Mesothelial cell of epicardium (in vitro differentiated cells): Measurements from ENCODE around the gene CCL3. TPM values are rescaled to one million over a fixed set of nuclear protein-coding genes. Genes with fewer than 3 reads are reported as not detected.

Experiments used
- DNase-seq, 2 experiments: peaks; one replicate each; pipeline ENCODE4 v3.0.0; 2021; ENCODE audit warnings: low spot score in 2 of 2; ENCODE audit not compliant: unreplicated experiment in 2 of 2
- H3K27ac Mint-ChIP-seq: 2 replicates; pipeline ENCODE4 v1.8.0; 2021; ENCODE audit warnings: mixed read lengths
- H3K27me3 Mint-ChIP-seq: 2 replicates; pipeline ENCODE4 v1.8.0; 2021; ENCODE audit warnings: low read depth, mixed read lengths
- H3K36me3 Mint-ChIP-seq: 2 replicates; pipeline ENCODE4 v1.8.0; 2021; ENCODE audit warnings: mixed read lengths
- H3K4me1 Mint-ChIP-seq: 2 replicates; pipeline ENCODE4 v1.8.0; 2021; ENCODE audit warnings: mixed read lengths
- H3K4me3 Mint-ChIP-seq: 2 replicates; pipeline ENCODE4 v1.8.0; 2021; ENCODE audit warnings: mild to moderate bottlenecking, moderate library complexity, mixed read lengths
- H3K9me3 Mint-ChIP-seq: 2 replicates; pipeline ENCODE4 v1.8.0; 2021; ENCODE audit warnings: mixed read lengths
- total RNA-seq: library from RNA; stranded (reverse); gene quantifications from 3 replicates; pipeline ENCODE4 v1.2.1, GENCODE V29; 2021
- TF ChIP-seq, protein P1 (sequence below): fragments of 200-600 bp; sonication (generic); IDR thresholded peaks from one replicate; pipeline ENCODE4 v1.5.0; 2021; ENCODE audit warnings: antibody characterized with exemption; ENCODE audit not compliant: unreplicated experiment

CCL3 gene
- total RNA-seq, 1 donor from 2014 or later, result not detected

DNA sequence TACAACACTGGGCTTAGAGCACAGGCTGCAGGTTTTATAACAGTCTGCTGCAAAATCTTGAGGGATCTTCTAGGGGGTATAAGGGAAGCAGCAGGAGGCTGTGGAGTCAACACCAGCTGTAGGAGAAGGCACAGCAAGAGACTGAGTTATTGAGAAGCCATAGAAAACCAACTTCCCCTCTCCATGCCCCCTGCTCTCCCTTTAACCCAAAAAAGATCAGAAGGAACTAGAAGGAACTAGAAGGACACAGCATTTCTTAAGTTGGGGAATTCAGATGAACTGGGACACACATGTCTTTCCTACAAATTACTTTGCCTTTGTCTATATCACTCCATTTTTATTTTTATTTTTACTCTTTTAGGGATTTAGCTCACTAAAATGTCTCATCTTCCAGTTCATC, 32.0 kb downstream of the CCL3 start:
- TF ChIP-seq, protein P1, sequence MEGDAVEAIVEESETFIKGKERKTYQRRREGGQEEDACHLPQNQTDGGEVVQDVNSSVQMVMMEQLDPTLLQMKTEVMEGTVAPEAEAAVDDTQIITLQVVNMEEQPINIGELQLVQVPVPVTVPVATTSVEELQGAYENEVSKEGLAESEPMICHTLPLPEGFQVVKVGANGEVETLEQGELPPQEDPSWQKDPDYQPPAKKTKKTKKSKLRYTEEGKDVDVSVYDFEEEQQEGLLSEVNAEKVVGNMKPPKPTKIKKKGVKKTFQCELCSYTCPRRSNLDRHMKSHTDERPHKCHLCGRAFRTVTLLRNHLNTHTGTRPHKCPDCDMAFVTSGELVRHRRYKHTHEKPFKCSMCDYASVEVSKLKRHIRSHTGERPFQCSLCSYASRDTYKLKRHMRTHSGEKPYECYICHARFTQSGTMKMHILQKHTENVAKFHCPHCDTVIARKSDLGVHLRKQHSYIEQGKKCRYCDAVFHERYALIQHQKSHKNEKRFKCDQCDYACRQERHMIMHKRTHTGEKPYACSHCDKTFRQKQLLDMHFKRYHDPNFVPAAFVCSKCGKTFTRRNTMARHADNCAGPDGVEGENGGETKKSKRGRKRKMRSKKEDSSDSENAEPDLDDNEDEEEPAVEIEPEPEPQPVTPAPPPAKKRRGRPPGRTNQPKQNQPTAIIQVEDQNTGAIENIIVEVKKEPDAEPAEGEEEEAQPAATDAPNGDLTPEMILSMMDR, result no peak
- H3K4me1 Mint-ChIP-seq, result no peaks in the 10 kb centered on the region
- no peak for DNase-seq
- no peaks in the 10 kb centered on the region for H3K9me3 Mint-ChIP-seq
- H3K27me3 Mint-ChIP-seq, result peaks cover 52% of the 10 kb centered on the region
- no peak overlapping the region for H3K4me3 Mint-ChIP-seq
- no peak overlapping the region for H3K27ac Mint-ChIP-seq
- no peaks in the 10 kb centered on the region for H3K36me3 Mint-ChIP-seq

DNA sequence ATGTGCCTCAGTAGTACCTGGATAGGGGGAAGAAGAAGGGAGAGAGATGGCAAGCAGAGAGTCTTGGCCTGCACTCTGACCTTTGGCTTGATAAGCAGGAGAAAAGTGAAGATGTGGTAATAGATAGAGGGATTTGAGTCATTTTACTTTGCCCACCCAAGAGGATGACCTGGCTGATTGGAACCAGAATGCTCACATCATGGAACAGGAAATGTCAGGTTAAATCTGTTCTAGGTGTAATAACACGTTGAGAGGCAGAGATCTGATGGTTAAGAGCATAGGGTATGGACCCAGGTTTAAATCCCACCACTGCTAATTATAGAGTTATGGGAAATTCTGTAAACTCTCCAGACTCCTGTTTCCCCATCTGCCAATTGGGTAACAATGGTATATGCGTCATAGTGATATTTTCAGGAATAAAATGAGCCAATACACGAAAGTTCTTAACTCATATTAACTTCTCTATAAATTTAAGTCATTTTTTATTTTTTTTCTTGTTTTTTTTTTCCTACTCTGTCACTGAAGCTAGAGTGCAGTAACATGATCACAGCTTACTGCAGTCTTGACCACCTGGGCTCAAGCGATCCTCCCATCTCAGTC, 33.9 kb downstream of the CCL3 start:
- no peak overlapping the region for H3K4me3 Mint-ChIP-seq
- TF ChIP-seq, protein P1, result no peak
- no peaks in the 10 kb centered on the region for H3K4me1 Mint-ChIP-seq
- no peak overlapping the region for H3K27ac Mint-ChIP-seq
- H3K27me3 Mint-ChIP-seq, result peaks cover 49% of the 10 kb centered on the region
- DNase-seq, result no peak
- no peaks in the 10 kb centered on the region for H3K36me3 Mint-ChIP-seq
- peaks cover 15% of the 10 kb centered on the region for H3K9me3 Mint-ChIP-seq

DNA sequence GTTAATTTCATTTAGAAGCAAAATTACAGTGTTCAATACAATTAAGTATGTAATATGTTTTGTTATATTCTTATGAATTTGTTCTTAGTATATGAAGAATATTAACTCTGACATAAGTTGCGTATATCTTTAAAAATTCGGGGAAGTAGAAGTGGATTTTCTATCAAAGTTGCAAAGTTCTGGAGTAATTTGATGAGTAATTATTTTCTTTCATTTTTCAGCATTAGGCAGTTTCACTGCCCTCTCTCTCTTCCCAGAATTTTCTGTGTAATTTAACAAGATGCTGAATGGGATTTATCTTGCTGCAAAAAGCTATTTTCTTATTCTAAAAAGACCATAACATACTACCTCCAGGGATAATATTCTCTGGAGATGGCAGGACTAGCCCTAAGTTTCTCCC, 34.8 kb downstream of the CCL3 start:
- H3K36me3 Mint-ChIP-seq, result no peaks in the 10 kb centered on the region
- no peak overlapping the region for H3K4me3 Mint-ChIP-seq
- peaks cover 47% of the 10 kb centered on the region for H3K27me3 Mint-ChIP-seq

DNA sequence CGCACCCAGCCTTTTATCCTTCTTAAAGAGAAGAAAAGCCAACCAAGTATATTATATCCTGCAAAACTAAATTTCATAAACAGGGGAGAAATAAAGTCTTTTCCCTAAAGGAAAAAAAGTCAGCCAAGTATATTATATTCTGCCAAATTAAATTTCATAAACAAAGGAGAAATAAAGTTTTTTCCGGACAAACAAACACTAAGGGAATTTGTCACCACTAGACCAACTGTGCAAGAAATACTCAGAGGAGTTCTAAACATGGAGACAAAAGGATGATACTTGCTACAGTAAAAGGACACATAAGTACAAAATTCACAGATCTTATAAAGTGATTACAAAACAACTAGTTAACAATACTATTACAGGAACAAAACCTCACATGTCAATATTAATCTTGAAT, 40.3 kb downstream of the CCL3 start:
- H3K9me3 Mint-ChIP-seq, result peaks cover 51% of the 10 kb centered on the region

More for the DNA sequence above, 34.8 kb downstream of the CCL3 start:
- Mint-ChIP-seq H3K27ac (no peak overlapping the region), H3K9me3 (peaks cover 20% of the 10 kb centered on the region), H3K4me1 (no peaks in the 10 kb centered on the region)
- TF ChIP-seq, protein P1, result no peak
- no peak for DNase-seq

DNA sequence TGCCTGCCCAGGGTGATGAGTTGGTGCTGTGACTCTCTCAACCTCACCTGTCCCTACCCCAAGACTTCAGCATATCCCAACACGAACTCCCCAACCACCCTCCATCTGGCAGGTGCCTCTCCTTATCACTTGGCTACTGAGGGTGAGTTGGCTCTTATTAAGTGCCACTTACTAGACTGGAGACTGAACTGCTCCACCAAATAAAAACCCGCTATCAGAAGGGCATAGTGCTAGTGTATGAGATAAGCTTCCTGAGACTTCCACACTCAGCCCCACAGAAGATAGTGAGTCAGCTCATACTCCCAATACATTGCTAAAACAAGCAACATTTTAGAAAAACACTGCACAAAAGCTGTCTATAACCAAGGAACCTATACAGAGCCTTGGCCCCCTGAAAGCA, 41.9 kb downstream of the CCL3 start:
- DNase-seq, result no peak
- H3K4me1 Mint-ChIP-seq, result no peaks in the 10 kb centered on the region
- H3K36me3 Mint-ChIP-seq, result no peaks in the 10 kb centered on the region
- H3K4me3 Mint-ChIP-seq, result no peak overlapping the region
- H3K27me3 Mint-ChIP-seq, result peaks cover 35% of the 10 kb centered on the region
- H3K27ac Mint-ChIP-seq, result no peak overlapping the region
- TF ChIP-seq, protein P1, result no peak
- peaks cover 58% of the 10 kb centered on the region for H3K9me3 Mint-ChIP-seq

More for the DNA sequence above, 40.3 kb downstream of the CCL3 start:
- TF ChIP-seq, protein P1, result no peak
- Mint-ChIP-seq H3K27ac (no peak overlapping the region), H3K4me1 (no peaks in the 10 kb centered on the region), H3K36me3 (no peaks in the 10 kb centered on the region), H3K27me3 (peaks cover 37% of the 10 kb centered on the region), H3K4me3 (no peak overlapping the region)
- no peak for DNase-seq

Other genes with a start within 250 kb of the CCL3 start
- not detected in 3 replicates for gene HEATR9, start 221.3 kb downstream of the CCL3 start, total RNA-seq
- gene CCL5, start 209.8 kb downstream of the CCL3 start, total RNA-seq, result not detected in 3 replicates
- 2.1 to 3.5 TPM (median 3.4 TPM) in 3 replicates for gene RDM1, start 159.4 kb downstream of the CCL3 start, total RNA-seq
- not detected in 3 replicates for gene LYZL6, start 146.4 kb downstream of the CCL3 start, total RNA-seq
- not detected in 3 replicates for gene CCL16, start 108.6 kb downstream of the CCL3 start, total RNA-seq
- not detected in 3 replicates for gene CCL14, start 103.4 kb downstream of the CCL3 start, total RNA-seq
- not detected in 3 replicates for gene CCL15, start 88.6 kb downstream of the CCL3 start, total RNA-seq
- not detected in 3 replicates for gene CCL23, start 72.2 kb downstream of the CCL3 start, total RNA-seq
- not detected in 3 replicates for gene CCL18, start 25.9 kb downstream of the CCL3 start, total RNA-seq
- gene CCL4, start 13.7 kb upstream of the CCL3 start, total RNA-seq, result not detected in 3 replicates
- 27.9 to 28.4 TPM (median 28.2 TPM) in 3 replicates for gene TBC1D3B, start 86.5 kb upstream of the CCL3 start, total RNA-seq
- gene CCL3L1, start 106.6 kb upstream of the CCL3 start, total RNA-seq, result not detected in 3 replicates
- gene CCL4L2, start 120.9 kb upstream of the CCL3 start, total RNA-seq, result not detected in 3 replicates
- gene TBC1D3I, start 174.4 kb upstream of the CCL3 start, total RNA-seq, result 0.60 to 1.3 TPM (median 0.80 TPM) in 3 replicates
- gene TBC1D3G, start 233.7 kb upstream of the CCL3 start, total RNA-seq, result not detected in 3 replicates